Cardiac muscle cell (in vitro differentiated cells and primary cell): ENCODE data around the gene IGFN1. TPM values are rescaled to one million over a fixed set of nuclear protein-coding genes. Genes with fewer than 3 reads are reported as not detected.

Source experiments
- DNase-seq, 2 donors: peaks; one replicate each; pipeline versions ENCODE4 v3.0.0 to v3.0.0-alpha.2; 2010 to 2017; ENCODE audit warnings: low read depth in 1 of 2, low spot score in 1 of 2
- H3K27ac ChIP-seq: fragments of 200-600 bp; sonication (generic); 2 replicates; pipeline ENCODE4 v1.5.1; 2016
- H3K27me3 ChIP-seq: fragments of 200-600 bp; sonication (generic); 2 replicates; pipeline ENCODE4 v1.6.0; 2016; ENCODE audit warnings: control low read depth
- H3K36me3 ChIP-seq: fragments of 200-600 bp; sonication (generic); 2 replicates; pipeline ENCODE4 v1.5.1; 2016; ENCODE audit warnings: control low read depth
- H3K4me1 ChIP-seq: fragments of 200-600 bp; sonication (generic); 2 replicates; pipeline ENCODE4 v1.8.1; 2017; ENCODE audit warnings: low read depth, mild to moderate bottlenecking, mixed run types
- H3K4me3 ChIP-seq: fragments of 200-600 bp; sonication (generic); 2 replicates; pipeline ENCODE4 v1.5.1; 2016; ENCODE audit warnings: mild to moderate bottlenecking
- H3K9me3 ChIP-seq: fragments of 200-600 bp; sonication (generic); 2 replicates; pipeline ENCODE4 v1.5.1; 2017; ENCODE audit warnings: low read depth, mild to moderate bottlenecking, control low read depth
- CTCF ChIP-seq: IDR thresholded peaks from 2 replicates; pipeline ENCODE4 v1.5.1; 2012; ENCODE audit warnings: low read depth, mild to moderate bottlenecking, low read length
- polyA plus RNA-seq: library from polyadenylated mRNA; unstranded; fragments of >200 nt; fragmentation: Nextera tagmentation; extraction: Ambion mirVana; gene quantifications from 2 replicates; pipeline ENCODE4 v1.2.1, GENCODE V29; 2016
- total RNA-seq: library from RNA; depleted of rRNA; stranded (reverse); fragments of >200 nt; gene quantifications from 2 replicates; pipeline ENCODE4 v1.2.3, GENCODE V29; 2016

The IGFN1 gene
- total and polyA plus RNA-seq, 2 experiments from 2014 or later: not detected

DNA sequence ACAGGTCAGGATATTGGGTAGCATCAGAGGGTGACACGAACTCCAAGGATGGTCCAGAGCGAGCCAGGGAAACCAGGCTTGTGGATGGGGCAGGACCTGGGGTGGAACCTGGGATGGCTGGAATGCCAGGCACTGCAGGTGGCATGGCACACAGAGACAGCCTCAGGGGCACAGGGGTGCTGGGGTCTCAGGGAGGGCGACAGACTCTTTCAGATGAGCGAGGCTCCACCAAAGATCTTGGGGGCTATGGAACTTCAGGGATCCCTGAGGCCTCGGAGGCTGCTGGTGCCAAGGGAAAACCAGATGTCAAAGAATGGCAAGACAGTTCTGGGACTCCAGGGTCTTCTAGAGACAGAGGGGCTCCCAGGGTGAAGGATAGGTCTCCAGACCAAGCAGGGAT is 21.4 kb downstream of the IGFN1 start:
- Histone ChIP-seq H3K27ac (no peak overlapping the region), H3K9me3 (no peaks in the 10 kb centered on the region), H3K4me3 (no peak overlapping the region), H3K27me3 (peaks cover 27% of the 10 kb centered on the region), H3K4me1 (no peaks in the 10 kb centered on the region), H3K36me3 (no peaks in the 10 kb centered on the region)
- no peak for TF ChIP-seq CTCF
- no peak for DNase-seq

GRCh38 chr1:201212461-201213055 is 21.9 kb downstream of the IGFN1 start:
- TF ChIP-seq CTCF: no peak
- Histone ChIP-seq H3K27me3 (peaks cover 27% of the 10 kb centered on the region), H3K4me1 (no peaks in the 10 kb centered on the region), H3K9me3 (no peaks in the 10 kb centered on the region), H3K4me3 (no peak overlapping the region), H3K27ac (no peak overlapping the region), H3K36me3 (no peaks in the 10 kb centered on the region)
- DNase-seq: no peak

- H3K27me3 ChIP-seq: peaks cover 27% of the 10 kb centered on the region
- H3K4me3 ChIP-seq: no peak overlapping the region
- H3K9me3 ChIP-seq: no peaks in the 10 kb centered on the region
- no peaks in the 10 kb centered on the region for H3K4me1 ChIP-seq
- H3K36me3 ChIP-seq: no peaks in the 10 kb centered on the region
- no peak for DNase-seq
- no peak overlapping the region for H3K27ac ChIP-seq
- TF ChIP-seq CTCF: no peak
These were observed 22.6 kb downstream of the IGFN1 start for GRCh38 chr1:201213106-201213770.

GRCh38 chr1:201213926-201214325 is 23.3 kb downstream of the IGFN1 start:
- Histone ChIP-seq H3K27me3 (peaks cover 27% of the 10 kb centered on the region), H3K27ac (no peak overlapping the region), H3K36me3 (no peaks in the 10 kb centered on the region), H3K9me3 (no peaks in the 10 kb centered on the region), H3K4me3 (no peak overlapping the region), H3K4me1 (no peaks in the 10 kb centered on the region)
- DNase-seq: no peak
- no peak for TF ChIP-seq CTCF

DNA sequence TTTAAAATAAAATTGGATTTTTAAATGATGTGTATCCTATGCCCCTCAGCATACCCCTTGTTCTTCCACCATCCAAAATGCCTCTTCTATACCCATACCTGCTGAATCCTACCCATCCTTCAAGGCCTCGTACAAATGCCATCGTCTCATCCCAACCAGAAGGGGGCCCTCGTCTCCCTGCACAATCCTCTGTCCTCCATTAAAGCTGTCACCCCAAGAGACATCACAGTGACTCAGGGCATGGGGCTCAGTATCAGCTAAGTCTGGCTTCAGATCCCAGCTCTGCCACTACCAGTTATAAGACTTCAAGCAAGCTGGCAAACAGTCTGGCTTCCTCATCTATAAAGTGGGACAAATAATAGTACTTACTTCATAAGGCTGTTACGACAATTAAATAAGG is 23.8 kb downstream of the IGFN1 start:
- no peak overlapping the region for H3K27ac ChIP-seq
- no peak for DNase-seq
- H3K27me3 ChIP-seq: peaks cover 23% of the 10 kb centered on the region
- no peak overlapping the region for H3K4me3 ChIP-seq
- no peak for TF ChIP-seq CTCF
- no peaks in the 10 kb centered on the region for H3K4me1 ChIP-seq
- no peaks in the 10 kb centered on the region for H3K9me3 ChIP-seq
- H3K36me3 ChIP-seq: no peaks in the 10 kb centered on the region
